Measurements from ENCODE around the gene SOX21. TPM values are rescaled to one million over a fixed set of nuclear protein-coding genes. Genes with fewer than 3 reads are reported as not detected.

The SOX21 gene
- total RNA-seq, 2 experiments from 2014 or later, result not detected

GRCh38 chr13:94709001-94709834, 3.1 kb downstream of the SOX21 start:
- CTCF ChIA-PET, result no interaction called here

GRCh38 chr13:94708031-94708859, 4.1 kb downstream of the SOX21 start:
- ChIA-PET CTCF (no interaction called here), POLR2A (no interaction called here)

More at GRCh38 chr13:94709001-94709834, 3.1 kb downstream of the SOX21 start:
- POLR2A ChIA-PET, result no interaction called here

GRCh38 chr13:94707400-94708021, 4.8 kb downstream of the SOX21 start:
- POLR2A ChIA-PET, result no interaction called here
- CTCF ChIA-PET, result no interaction called here

- CTCF ChIA-PET, result no interaction called here
- POLR2A ChIA-PET, result no interaction called here
Observed at GRCh38 chr13:94706843-94707399, 5.4 kb downstream of the SOX21 start.

- CTCF ChIA-PET, result no interaction called here
- POLR2A ChIA-PET, result no interaction called here
Observed at GRCh38 chr13:94706101-94706842, 6.1 kb downstream of the SOX21 start.

- ChIA-PET CTCF (no interaction called here), POLR2A (no interaction called here)
Observed at GRCh38 chr13:94705081-94706030, 7.0 kb downstream of the SOX21 start.

GRCh38 chr13:94704377-94705080, 7.8 kb downstream of the SOX21 start:
- ChIA-PET CTCF (no interaction called here), POLR2A (no interaction called here)

- CTCF ChIA-PET, result no interaction called here
Observed at GRCh38 chr13:94703721-94704314, 8.5 kb downstream of the SOX21 start.

GRCh38 chr13:94703271-94703670, 9.1 kb downstream of the SOX21 start:
- CTCF ChIA-PET, result no interaction called here
- POLR2A ChIA-PET, result no interaction called here

More at GRCh38 chr13:94703721-94704314, 8.5 kb downstream of the SOX21 start:
- POLR2A ChIA-PET, result no interaction called here

- CTCF ChIA-PET, result no interaction called here
Observed at GRCh38 chr13:94702181-94703041, 9.9 kb downstream of the SOX21 start.

GRCh38 chr13:94701313-94702180, 10.8 kb downstream of the SOX21 start:
- POLR2A ChIA-PET, result no interaction called here
- CTCF ChIA-PET, result no interaction called here

More at GRCh38 chr13:94702181-94703041, 9.9 kb downstream of the SOX21 start:
- POLR2A ChIA-PET, result no interaction called here

- POLR2A ChIA-PET, result no interaction called here
- CTCF ChIA-PET, result no interaction called here
Observed at GRCh38 chr13:94700536-94700935, 11.8 kb downstream of the SOX21 start.

- CTCF ChIA-PET, result no interaction called here
Observed at GRCh38 chr13:94700051-94700535, 12.3 kb downstream of the SOX21 start.

GRCh38 chr13:94696171-94696570, 16.2 kb downstream of the SOX21 start:
- ChIA-PET POLR2A (no interaction called here), CTCF (no interaction called here)

More at GRCh38 chr13:94700051-94700535, 12.3 kb downstream of the SOX21 start:
- POLR2A ChIA-PET, result no interaction called here

- POLR2A ChIA-PET, result no interaction called here
Observed at GRCh38 chr13:94692030-94692429, 20.3 kb downstream of the SOX21 start.

GRCh38 chr13:94683409-94683808, 28.9 kb downstream of the SOX21 start:
- ChIA-PET CTCF (no interaction called here), POLR2A (no interaction called here)

More at GRCh38 chr13:94692030-94692429, 20.3 kb downstream of the SOX21 start:
- CTCF ChIA-PET, result no interaction called here
